ENCODE data around the gene GP1BB. TPM values are rescaled to one million over a fixed set of nuclear protein-coding genes. Genes with fewer than 3 reads are reported as not detected.

The GP1BB gene
- total RNA-seq, 1 experiment from 2014 or later, result 4.3 TPM

DNA sequence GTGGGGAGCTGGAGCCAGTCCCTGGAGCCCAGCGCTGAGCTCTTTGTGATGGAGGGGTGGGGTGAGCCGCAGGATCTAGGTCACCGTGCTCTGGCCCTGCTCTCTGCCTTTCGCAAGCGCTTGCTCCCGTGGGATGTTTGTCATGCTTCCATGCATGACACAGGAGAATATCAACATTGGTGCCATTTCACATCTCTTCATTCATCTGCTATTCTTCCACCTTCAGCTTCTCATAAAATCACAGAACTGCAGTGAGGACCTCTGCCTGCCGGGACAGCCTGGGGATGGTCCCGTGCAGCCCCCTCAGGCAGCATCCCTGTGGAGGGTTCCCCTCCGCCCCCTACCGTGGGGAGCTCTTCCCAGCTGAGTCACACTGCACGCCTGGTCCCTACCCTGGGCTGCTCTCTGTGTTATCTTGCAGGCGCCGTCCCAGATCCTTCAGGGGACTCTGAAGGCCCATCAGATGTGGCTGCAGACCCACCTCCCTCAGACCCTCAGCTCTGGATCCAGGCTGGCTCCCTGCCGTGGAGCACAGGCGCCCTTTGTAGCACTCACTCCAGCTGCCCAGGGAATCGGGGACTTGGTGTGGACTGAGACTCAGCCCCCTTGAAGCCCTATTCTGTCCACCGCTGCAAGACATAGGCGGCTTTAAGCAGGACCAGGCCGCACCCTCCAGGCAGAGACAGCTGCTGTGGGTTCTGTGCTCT is 14.1 kb upstream of the GP1BB start (continued):
- TF ChIP-seq, protein P1, sequence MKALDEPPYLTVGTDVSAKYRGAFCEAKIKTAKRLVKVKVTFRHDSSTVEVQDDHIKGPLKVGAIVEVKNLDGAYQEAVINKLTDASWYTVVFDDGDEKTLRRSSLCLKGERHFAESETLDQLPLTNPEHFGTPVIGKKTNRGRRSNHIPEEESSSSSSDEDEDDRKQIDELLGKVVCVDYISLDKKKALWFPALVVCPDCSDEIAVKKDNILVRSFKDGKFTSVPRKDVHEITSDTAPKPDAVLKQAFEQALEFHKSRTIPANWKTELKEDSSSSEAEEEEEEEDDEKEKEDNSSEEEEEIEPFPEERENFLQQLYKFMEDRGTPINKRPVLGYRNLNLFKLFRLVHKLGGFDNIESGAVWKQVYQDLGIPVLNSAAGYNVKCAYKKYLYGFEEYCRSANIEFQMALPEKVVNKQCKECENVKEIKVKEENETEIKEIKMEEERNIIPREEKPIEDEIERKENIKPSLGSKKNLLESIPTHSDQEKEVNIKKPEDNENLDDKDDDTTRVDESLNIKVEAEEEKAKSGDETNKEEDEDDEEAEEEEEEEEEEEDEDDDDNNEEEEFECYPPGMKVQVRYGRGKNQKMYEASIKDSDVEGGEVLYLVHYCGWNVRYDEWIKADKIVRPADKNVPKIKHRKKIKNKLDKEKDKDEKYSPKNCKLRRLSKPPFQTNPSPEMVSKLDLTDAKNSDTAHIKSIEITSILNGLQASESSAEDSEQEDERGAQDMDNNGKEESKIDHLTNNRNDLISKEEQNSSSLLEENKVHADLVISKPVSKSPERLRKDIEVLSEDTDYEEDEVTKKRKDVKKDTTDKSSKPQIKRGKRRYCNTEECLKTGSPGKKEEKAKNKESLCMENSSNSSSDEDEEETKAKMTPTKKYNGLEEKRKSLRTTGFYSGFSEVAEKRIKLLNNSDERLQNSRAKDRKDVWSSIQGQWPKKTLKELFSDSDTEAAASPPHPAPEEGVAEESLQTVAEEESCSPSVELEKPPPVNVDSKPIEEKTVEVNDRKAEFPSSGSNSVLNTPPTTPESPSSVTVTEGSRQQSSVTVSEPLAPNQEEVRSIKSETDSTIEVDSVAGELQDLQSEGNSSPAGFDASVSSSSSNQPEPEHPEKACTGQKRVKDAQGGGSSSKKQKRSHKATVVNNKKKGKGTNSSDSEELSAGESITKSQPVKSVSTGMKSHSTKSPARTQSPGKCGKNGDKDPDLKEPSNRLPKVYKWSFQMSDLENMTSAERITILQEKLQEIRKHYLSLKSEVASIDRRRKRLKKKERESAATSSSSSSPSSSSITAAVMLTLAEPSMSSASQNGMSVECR (CRISPR knock-in tag; IDR thresholded peaks at IDR 0.05; ENCODE audit: borderline replicate concordance), result no peak
- TF ChIP-seq ELF4 (CRISPR knock-in tag; IDR thresholded peaks at IDR 0.05; ENCODE audit: low read depth) (no peak), NR3C1 (CRISPR knock-in tag; conservative IDR thresholded peaks at IDR 0.05; ENCODE audit: low read depth) (no peak), KAT7 (CRISPR knock-in tag; IDR thresholded peaks at IDR 0.05; ENCODE audit: borderline replicate concordance) (no peak), ZNF219 (CRISPR knock-in tag; IDR thresholded peaks at IDR 0.05; ENCODE audit: borderline replicate concordance) (no peak), FOXJ3 (CRISPR knock-in tag; IDR thresholded peaks at IDR 0.05; ENCODE audit: borderline replicate concordance) (no peak), TCF7 (CRISPR knock-in tag; IDR thresholded peaks at IDR 0.05; ENCODE audit: low read depth) (no peak), HMGA2 (CRISPR knock-in tag; IDR thresholded peaks at IDR 0.05) (no peak)
- TF ChIP-seq, protein P2, sequence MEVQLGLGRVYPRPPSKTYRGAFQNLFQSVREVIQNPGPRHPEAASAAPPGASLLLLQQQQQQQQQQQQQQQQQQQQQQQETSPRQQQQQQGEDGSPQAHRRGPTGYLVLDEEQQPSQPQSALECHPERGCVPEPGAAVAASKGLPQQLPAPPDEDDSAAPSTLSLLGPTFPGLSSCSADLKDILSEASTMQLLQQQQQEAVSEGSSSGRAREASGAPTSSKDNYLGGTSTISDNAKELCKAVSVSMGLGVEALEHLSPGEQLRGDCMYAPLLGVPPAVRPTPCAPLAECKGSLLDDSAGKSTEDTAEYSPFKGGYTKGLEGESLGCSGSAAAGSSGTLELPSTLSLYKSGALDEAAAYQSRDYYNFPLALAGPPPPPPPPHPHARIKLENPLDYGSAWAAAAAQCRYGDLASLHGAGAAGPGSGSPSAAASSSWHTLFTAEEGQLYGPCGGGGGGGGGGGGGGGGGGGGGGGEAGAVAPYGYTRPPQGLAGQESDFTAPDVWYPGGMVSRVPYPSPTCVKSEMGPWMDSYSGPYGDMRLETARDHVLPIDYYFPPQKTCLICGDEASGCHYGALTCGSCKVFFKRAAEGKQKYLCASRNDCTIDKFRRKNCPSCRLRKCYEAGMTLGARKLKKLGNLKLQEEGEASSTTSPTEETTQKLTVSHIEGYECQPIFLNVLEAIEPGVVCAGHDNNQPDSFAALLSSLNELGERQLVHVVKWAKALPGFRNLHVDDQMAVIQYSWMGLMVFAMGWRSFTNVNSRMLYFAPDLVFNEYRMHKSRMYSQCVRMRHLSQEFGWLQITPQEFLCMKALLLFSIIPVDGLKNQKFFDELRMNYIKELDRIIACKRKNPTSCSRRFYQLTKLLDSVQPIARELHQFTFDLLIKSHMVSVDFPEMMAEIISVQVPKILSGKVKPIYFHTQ (CRISPR knock-in tag; IDR thresholded peaks at IDR 0.05), result no peak
- TF ChIP-seq, protein P3, sequence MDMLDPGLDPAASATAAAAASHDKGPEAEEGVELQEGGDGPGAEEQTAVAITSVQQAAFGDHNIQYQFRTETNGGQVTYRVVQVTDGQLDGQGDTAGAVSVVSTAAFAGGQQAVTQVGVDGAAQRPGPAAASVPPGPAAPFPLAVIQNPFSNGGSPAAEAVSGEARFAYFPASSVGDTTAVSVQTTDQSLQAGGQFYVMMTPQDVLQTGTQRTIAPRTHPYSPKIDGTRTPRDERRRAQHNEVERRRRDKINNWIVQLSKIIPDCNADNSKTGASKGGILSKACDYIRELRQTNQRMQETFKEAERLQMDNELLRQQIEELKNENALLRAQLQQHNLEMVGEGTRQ (CRISPR knock-in tag; IDR thresholded peaks at IDR 0.05), result no peak

DNA sequence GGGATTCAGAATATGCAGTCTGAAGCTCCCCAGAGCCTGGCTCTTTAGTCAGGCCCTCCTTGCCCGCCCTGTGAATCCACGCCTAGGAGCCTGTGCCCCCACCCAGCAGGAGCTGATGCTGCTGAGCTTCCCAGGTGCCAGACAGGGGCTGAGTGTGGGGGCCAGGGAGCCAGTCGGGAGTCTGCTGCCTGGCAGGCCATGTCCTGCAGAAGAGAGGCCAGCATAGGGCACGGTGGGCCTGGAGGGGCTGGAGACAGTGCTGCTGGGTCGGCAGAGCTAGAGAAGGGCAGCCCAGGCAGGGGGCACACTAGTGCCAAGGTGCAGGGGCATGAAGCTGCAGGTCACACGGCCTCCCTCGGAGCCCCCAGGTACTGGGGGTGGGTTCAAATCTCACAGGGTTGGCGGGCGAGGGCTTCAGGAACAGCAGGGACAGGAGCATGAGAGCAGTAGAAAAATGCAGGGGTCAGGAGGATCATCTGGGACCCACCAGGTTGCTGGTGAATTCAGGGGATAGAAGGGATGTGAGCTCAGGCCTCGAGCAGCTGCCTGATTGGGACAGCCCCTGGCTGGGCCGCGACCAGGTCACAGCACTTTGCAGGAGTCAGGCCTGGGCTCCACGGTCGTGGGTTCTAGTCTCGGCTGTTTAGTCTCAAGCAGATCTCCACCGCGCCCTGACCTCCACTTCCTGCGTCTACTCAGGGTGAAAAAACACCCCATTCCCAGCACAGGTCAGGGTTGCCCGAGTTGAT is 13.1 kb upstream of the GP1BB start:
- no peak overlapping the region for H3K4me3 Mint-ChIP-seq
- no peaks in the 10 kb centered on the region for H3K36me3 Mint-ChIP-seq
- ChIA-PET POLR2A (no interaction called here), CTCF (interaction anchor here (0.6 to 4.2 kb wide), 8 partner anchors 14 to 78 kb away, joined by 3 to 34 read pairs (median 6); partner anchors contain the start of gene GP1BB)
- no peak for ATAC-seq
- peaks cover 32% of the 10 kb centered on the region for H3K4me1 Mint-ChIP-seq
- no peak for DNase-seq (ENCODE audit: low spot score)
- H3K9me3 Mint-ChIP-seq, result no peaks in the 10 kb centered on the region
- H3K27me3 Mint-ChIP-seq (ENCODE audit: low read depth), result peaks cover 29% of the 10 kb centered on the region
- H3K27ac Mint-ChIP-seq, result no peak overlapping the region
- TF ChIP-seq SP1 (CRISPR knock-in tag; conservative IDR thresholded peaks at IDR 0.05), result no peak
- TF ChIP-seq PRRX2 (CRISPR knock-in tag; IDR thresholded peaks at IDR 0.05), result no peak
- TF ChIP-seq, protein P4, sequence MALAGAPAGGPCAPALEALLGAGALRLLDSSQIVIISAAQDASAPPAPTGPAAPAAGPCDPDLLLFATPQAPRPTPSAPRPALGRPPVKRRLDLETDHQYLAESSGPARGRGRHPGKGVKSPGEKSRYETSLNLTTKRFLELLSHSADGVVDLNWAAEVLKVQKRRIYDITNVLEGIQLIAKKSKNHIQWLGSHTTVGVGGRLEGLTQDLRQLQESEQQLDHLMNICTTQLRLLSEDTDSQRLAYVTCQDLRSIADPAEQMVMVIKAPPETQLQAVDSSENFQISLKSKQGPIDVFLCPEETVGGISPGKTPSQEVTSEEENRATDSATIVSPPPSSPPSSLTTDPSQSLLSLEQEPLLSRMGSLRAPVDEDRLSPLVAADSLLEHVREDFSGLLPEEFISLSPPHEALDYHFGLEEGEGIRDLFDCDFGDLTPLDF (CRISPR knock-in tag; IDR thresholded peaks at IDR 0.05), result no peak
- TF ChIP-seq, protein P5, sequence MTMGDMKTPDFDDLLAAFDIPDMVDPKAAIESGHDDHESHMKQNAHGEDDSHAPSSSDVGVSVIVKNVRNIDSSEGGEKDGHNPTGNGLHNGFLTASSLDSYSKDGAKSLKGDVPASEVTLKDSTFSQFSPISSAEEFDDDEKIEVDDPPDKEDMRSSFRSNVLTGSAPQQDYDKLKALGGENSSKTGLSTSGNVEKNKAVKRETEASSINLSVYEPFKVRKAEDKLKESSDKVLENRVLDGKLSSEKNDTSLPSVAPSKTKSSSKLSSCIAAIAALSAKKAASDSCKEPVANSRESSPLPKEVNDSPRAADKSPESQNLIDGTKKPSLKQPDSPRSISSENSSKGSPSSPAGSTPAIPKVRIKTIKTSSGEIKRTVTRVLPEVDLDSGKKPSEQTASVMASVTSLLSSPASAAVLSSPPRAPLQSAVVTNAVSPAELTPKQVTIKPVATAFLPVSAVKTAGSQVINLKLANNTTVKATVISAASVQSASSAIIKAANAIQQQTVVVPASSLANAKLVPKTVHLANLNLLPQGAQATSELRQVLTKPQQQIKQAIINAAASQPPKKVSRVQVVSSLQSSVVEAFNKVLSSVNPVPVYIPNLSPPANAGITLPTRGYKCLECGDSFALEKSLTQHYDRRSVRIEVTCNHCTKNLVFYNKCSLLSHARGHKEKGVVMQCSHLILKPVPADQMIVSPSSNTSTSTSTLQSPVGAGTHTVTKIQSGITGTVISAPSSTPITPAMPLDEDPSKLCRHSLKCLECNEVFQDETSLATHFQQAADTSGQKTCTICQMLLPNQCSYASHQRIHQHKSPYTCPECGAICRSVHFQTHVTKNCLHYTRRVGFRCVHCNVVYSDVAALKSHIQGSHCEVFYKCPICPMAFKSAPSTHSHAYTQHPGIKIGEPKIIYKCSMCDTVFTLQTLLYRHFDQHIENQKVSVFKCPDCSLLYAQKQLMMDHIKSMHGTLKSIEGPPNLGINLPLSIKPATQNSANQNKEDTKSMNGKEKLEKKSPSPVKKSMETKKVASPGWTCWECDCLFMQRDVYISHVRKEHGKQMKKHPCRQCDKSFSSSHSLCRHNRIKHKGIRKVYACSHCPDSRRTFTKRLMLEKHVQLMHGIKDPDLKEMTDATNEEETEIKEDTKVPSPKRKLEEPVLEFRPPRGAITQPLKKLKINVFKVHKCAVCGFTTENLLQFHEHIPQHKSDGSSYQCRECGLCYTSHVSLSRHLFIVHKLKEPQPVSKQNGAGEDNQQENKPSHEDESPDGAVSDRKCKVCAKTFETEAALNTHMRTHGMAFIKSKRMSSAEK (CRISPR knock-in tag; IDR thresholded peaks at IDR 0.05; ENCODE audit: borderline replicate concordance), result no peak

All from WTC11 (cell line).